WI38 (cell line): ENCODE results near the gene IFT52.

Source experiments
- H3K4me3 ChIP-seq: 2 replicates; pipeline ENCODE4 v1.5.1; 2011; ENCODE audit warnings: low read depth, mild to moderate bottlenecking, control low read depth, low read length
- CTCF ChIP-seq: IDR thresholded peaks from 2 replicates; pipeline ENCODE4 v1.5.1; 2012; ENCODE audit warnings: low read depth, mild to moderate bottlenecking, control low read depth, low read length

IFT52 gene

GRCh38 chr20:43560974-43561373 is 29.8 kb upstream of the IFT52 start:
- TF ChIP-seq CTCF = no peak
- no peak overlapping the region for H3K4me3 ChIP-seq

DNA sequence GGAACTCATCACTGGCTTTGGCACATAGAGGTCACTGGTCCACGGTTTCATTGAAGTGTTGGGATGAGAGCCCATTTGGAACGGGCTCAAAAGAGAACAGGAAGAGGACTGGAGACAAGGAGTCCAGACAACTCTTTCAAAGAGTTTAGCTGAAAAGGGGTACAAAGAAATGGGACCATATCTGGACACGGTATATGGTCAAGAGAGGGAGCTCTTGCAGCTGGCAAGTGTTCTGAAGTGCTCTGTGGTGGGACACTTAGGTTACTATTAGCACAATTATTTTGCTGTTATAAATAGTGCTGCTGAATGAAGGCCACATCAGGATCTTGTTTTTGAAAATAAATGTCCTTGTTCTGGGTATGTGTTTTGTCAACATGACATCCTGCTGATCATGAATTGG is 27.3 kb upstream of the IFT52 start:
- H3K4me3 ChIP-seq = no peak overlapping the region
- TF ChIP-seq CTCF = no peak

DNA sequence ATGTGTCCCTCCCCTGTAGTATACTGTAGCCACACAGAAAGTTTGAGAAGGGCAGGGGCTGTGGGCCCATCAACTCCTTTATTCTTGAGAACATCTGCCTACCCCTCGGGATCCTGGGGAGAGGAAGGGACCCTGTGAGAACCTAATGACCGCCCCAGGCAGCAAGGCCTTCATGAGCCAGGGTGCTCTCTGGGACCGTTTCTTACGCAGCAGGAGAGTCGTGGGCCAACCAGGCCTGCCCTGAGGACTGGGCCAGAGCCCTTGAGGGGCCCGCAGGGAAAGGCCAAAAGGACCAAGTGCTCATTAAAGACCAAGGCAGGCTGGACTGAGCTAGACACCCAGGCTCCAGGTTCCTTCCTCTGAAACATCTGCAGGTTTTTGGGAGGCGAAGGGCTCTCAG is 26.7 kb upstream of the IFT52 start:
- no peak for TF ChIP-seq CTCF
- no peak overlapping the region for H3K4me3 ChIP-seq

DNA sequence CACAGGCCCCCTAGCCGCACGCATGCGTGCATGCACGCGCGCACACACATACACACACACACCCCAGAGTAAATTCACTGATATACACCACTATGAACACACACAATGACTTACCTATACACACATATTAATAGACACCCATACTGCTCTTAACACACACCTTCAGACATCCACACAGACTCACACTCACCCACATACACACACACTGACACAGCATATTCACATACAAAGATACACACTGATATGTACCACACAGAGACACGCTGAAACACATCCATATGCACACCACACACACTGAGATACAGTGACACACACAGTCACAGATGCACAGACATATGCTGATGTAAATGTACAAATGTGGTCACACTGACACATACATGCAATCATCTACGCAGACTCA is 26.3 kb upstream of the IFT52 start:
- no peak overlapping the region for H3K4me3 ChIP-seq
- TF ChIP-seq CTCF = no peak

- H3K4me3 ChIP-seq = no peak overlapping the region
- TF ChIP-seq CTCF = no peak
Observed at GRCh38 chr20:43564993-43565757, 25.6 kb upstream of the IFT52 start.

- no peak overlapping the region for H3K4me3 ChIP-seq
- TF ChIP-seq CTCF = no peak
Observed at GRCh38 chr20:43565758-43566104, 25.0 kb upstream of the IFT52 start.

DNA sequence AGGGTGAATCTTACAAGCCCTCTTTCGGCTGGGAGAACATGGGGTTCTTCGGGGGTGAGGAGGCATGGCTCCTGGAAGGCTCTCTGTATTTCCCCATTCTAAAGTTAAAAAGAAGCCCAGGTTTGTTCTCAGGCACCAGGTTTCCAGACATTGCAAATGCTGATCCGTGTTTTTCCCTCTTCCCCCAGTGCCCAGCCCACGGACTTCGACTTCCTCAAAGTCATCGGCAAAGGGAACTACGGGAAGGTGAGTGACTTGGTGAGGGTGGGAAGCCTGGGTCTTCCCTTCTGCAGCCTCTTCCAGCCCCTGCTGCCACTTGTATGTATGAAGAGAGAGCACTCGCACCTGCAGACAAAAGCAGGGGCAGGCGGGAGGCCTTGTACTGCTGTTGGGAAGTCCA is 23.3 kb upstream of the IFT52 start:
- no peak overlapping the region for H3K4me3 ChIP-seq
- TF ChIP-seq CTCF = no peak
